Activated gamma-delta T cell treated with Interleukin-2 at 50 U/mL for 16 hours (primary cell): ENCODE data around the gene KAT2A.
A peak's percentile ranks its signal among the peaks of the same experiment; 100 is the strongest.

Source experiments
- DNase-seq: peaks from one replicate; pipeline ENCODE4 v3.0.0-alpha.2; 2020

KAT2A gene

GRCh38 chr17:42112552-42113176 lies 8.5 kb downstream of the KAT2A start, which contains the start of gene DHX58:
Gene DHX58 (minus strand): TSS chr17:42112714. CDS start chr17:42111892, 822 bp downstream.
- DNase-seq: peak; percentile 73

GRCh38 chr17:42111871-42112551 lies 9.2 kb downstream of the KAT2A start:
- no peak for DNase-seq

GRCh38 chr17:42111265-42111636 lies 9.9 kb downstream of the KAT2A start:
- DNase-seq: no peak

- no peak for DNase-seq
Measured at GRCh38 chr17:42110301-42111264, 10.6 kb downstream of the KAT2A start.

GRCh38 chr17:42109086-42109485 lies 12.1 kb downstream of the KAT2A start:
- no peak for DNase-seq

- DNase-seq: peak; percentile 94
Measured at GRCh38 chr17:42107597-42108576, 13.3 kb downstream of the KAT2A start.

GRCh38 chr17:42107124-42107523 lies 14.0 kb downstream of the KAT2A start:
- DNase-seq: no peak

- DNase-seq: no peak
Measured at GRCh38 chr17:42106009-42106408, 15.2 kb downstream of the KAT2A start.

GRCh38 chr17:42104264-42104663 lies 16.9 kb downstream of the KAT2A start:
- DNase-seq: no peak

GRCh38 chr17:42103221-42103954 lies 17.8 kb downstream of the KAT2A start:
- no peak for DNase-seq

GRCh38 chr17:42101513-42102292 lies 19.5 kb downstream of the KAT2A start:
- peak; percentile 57 for DNase-seq

- DNase-seq: no peak
Measured at GRCh38 chr17:42098730-42099399, 22.3 kb downstream of the KAT2A start.

- DNase-seq: no peak
Measured at GRCh38 chr17:42097691-42098631, 23.2 kb downstream of the KAT2A start, which contains the start of gene ZNF385C. Gene ZNF385C (minus strand): TSS chr17:42098473. CDS start chr17:42063056, 35,417 bp downstream.

- DNase-seq: no peak
Measured at GRCh38 chr17:42096360-42097111, 24.6 kb downstream of the KAT2A start.

- no peak for DNase-seq
Measured at GRCh38 chr17:42094375-42095069, 26.6 kb downstream of the KAT2A start.

GRCh38 chr17:42092939-42093338 lies 28.2 kb downstream of the KAT2A start:
- no peak for DNase-seq
